ENCODE data around the gene NOTCH4.
"Not testable (repeated sequence)": the region's sequence is repeated elsewhere in the genome, so short reads cannot be mapped to it uniquely, and the experiment has no call there.

The NOTCH4 gene

GRCh38 chr6:32200711-32201475 is 23.0 kb downstream of the NOTCH4 start:
- H3K36me3 ChIP-seq (ENCODE audit: insufficient read depth, low read depth, low read length) = no peaks in the 10 kb centered on the region
- no peaks in the 10 kb centered on the region for H3K9me3 ChIP-seq (ENCODE audit: insufficient read depth, low read depth, low read length)
- peaks cover 5% of the 10 kb centered on the region; the same call in 1 of the 2 replicates for H3K4me1 ChIP-seq (ENCODE audit: insufficient read depth, low read length)
- no peak overlapping the region for H3K4me3 ChIP-seq (ENCODE audit: low read length)
- H3K27me3 ChIP-seq (ENCODE audit: insufficient read depth, low read length) = peaks cover 7% of the 10 kb centered on the region; the same call in 1 of the 2 replicates
- H3K27ac ChIP-seq (ENCODE audit: low read length) = no peak overlapping the region
- no peak overlapping the region for H3K9ac ChIP-seq (ENCODE audit: low read depth, low read length)

- no peaks in the 10 kb centered on the region for H3K36me3 ChIP-seq (ENCODE audit: insufficient read depth, low read depth, low read length)
- H3K27me3 ChIP-seq (ENCODE audit: insufficient read depth, low read length) = no peaks in the 10 kb centered on the region
- H3K4me3 ChIP-seq (ENCODE audit: low read length) = no peak overlapping the region
- no peaks in the 10 kb centered on the region for H3K9me3 ChIP-seq (ENCODE audit: insufficient read depth, low read depth, low read length)
- H3K27ac ChIP-seq (ENCODE audit: low read length) = no peak overlapping the region
- H3K9ac ChIP-seq (ENCODE audit: low read depth, low read length) = no peak overlapping the region
- peaks cover 12% of the 10 kb centered on the region; the same call in 1 of the 2 replicates for H3K4me1 ChIP-seq (ENCODE audit: insufficient read depth, low read length)
Observed at GRCh38 chr6:32198866-32199265, 25.0 kb downstream of the NOTCH4 start.

GRCh38 chr6:32198345-32198696 is 25.5 kb downstream of the NOTCH4 start:
- Histone ChIP-seq H3K9ac (ENCODE audit: low read depth, low read length) (no peak overlapping the region), H3K4me3 (ENCODE audit: low read length) (no peak overlapping the region), H3K27me3 (ENCODE audit: insufficient read depth, low read length) (no peaks in the 10 kb centered on the region), H3K27ac (ENCODE audit: low read length) (no peak overlapping the region), H3K9me3 (ENCODE audit: insufficient read depth, low read depth, low read length) (no peaks in the 10 kb centered on the region), H3K36me3 (ENCODE audit: insufficient read depth, low read depth, low read length) (no peaks in the 10 kb centered on the region), H3K4me1 (ENCODE audit: insufficient read depth, low read length) (peaks cover 12% of the 10 kb centered on the region; the same call in 1 of the 2 replicates)

- peak overlapping the region; percentile 100 for H3K9ac ChIP-seq (ENCODE audit: low read depth, low read length)
- no peaks in the 10 kb centered on the region for H3K9me3 ChIP-seq (ENCODE audit: insufficient read depth, low read depth, low read length)
- H3K27me3 ChIP-seq (ENCODE audit: insufficient read depth, low read length) = no peaks in the 10 kb centered on the region
- peak overlapping the region; percentile 99 for H3K4me3 ChIP-seq (ENCODE audit: low read length)
- peak overlapping the region; percentile 100 for H3K27ac ChIP-seq (ENCODE audit: low read length)
- H3K36me3 ChIP-seq (ENCODE audit: insufficient read depth, low read depth, low read length) = no peaks in the 10 kb centered on the region
- peaks cover 17% of the 10 kb centered on the region; the same call in 1 of the 2 replicates for H3K4me1 ChIP-seq (ENCODE audit: insufficient read depth, low read length)
Observed at GRCh38 chr6:32196682-32197616, 26.9 kb downstream of the NOTCH4 start.

GRCh38 chr6:32195902-32196681 is 27.8 kb downstream of the NOTCH4 start:
- Histone ChIP-seq H3K36me3 (ENCODE audit: insufficient read depth, low read depth, low read length) (no peaks in the 10 kb centered on the region), H3K9me3 (ENCODE audit: insufficient read depth, low read depth, low read length) (no peaks in the 10 kb centered on the region), H3K27ac (ENCODE audit: low read length) (peak overlapping the region; percentile 100), H3K27me3 (ENCODE audit: insufficient read depth, low read length) (no peaks in the 10 kb centered on the region), H3K4me1 (ENCODE audit: insufficient read depth, low read length) (peaks cover 20% of the 10 kb centered on the region; the same call in 1 of the 2 replicates), H3K4me3 (ENCODE audit: low read length) (peak overlapping the region; percentile 99), H3K9ac (ENCODE audit: low read depth, low read length) (peak overlapping the region; percentile 100)

GRCh38 chr6:32195652-32195901 is 28.3 kb downstream of the NOTCH4 start:
- peak overlapping the region; percentile 99; the same call in 1 of the 2 replicates for H3K4me3 ChIP-seq (ENCODE audit: low read length)
- peak overlapping the region; percentile 100; the same call in 1 of the 2 replicates for H3K9ac ChIP-seq (ENCODE audit: low read depth, low read length)
- H3K27ac ChIP-seq (ENCODE audit: low read length) = no peak overlapping the region
- no peaks in the 10 kb centered on the region for H3K36me3 ChIP-seq (ENCODE audit: insufficient read depth, low read depth, low read length)
- H3K4me1 ChIP-seq (ENCODE audit: insufficient read depth, low read length) = peaks cover 24% of the 10 kb centered on the region; the same call in 1 of the 2 replicates
- H3K27me3 ChIP-seq (ENCODE audit: insufficient read depth, low read length) = no peaks in the 10 kb centered on the region
- H3K9me3 ChIP-seq (ENCODE audit: insufficient read depth, low read depth, low read length) = no peaks in the 10 kb centered on the region

- Histone ChIP-seq H3K9me3 (ENCODE audit: insufficient read depth, low read depth, low read length) (no peaks in the 10 kb centered on the region), H3K36me3 (ENCODE audit: insufficient read depth, low read depth, low read length) (no peaks in the 10 kb centered on the region), H3K27me3 (ENCODE audit: insufficient read depth, low read length) (no peaks in the 10 kb centered on the region), H3K27ac (ENCODE audit: low read length) (peak overlapping the region; percentile 95), H3K9ac (ENCODE audit: low read depth, low read length) (peak overlapping the region; percentile 96; the same call in 1 of the 2 replicates), H3K4me3 (ENCODE audit: low read length) (peak overlapping the region; percentile 83), H3K4me1 (ENCODE audit: insufficient read depth, low read length) (peaks cover 24% of the 10 kb centered on the region; the same call in 1 of the 2 replicates)
Observed at GRCh38 chr6:32194825-32195651, 28.8 kb downstream of the NOTCH4 start.

- no peaks in the 10 kb centered on the region for H3K9me3 ChIP-seq (ENCODE audit: insufficient read depth, low read depth, low read length)
- H3K4me3 ChIP-seq (ENCODE audit: low read length) = peak overlapping the region; percentile 83; the same call in 1 of the 2 replicates
- H3K27me3 ChIP-seq (ENCODE audit: insufficient read depth, low read length) = no peaks in the 10 kb centered on the region
- H3K36me3 ChIP-seq (ENCODE audit: insufficient read depth, low read depth, low read length) = no peaks in the 10 kb centered on the region
- peak overlapping the region; percentile 96; the same call in 1 of the 2 replicates for H3K9ac ChIP-seq (ENCODE audit: low read depth, low read length)
- peaks cover 24% of the 10 kb centered on the region; the same call in 1 of the 2 replicates for H3K4me1 ChIP-seq (ENCODE audit: insufficient read depth, low read length)
- H3K27ac ChIP-seq (ENCODE audit: low read length) = no peak overlapping the region
Observed at GRCh38 chr6:32194388-32194787, 29.5 kb downstream of the NOTCH4 start.

GRCh38 chr6:32193096-32193495 is 30.8 kb downstream of the NOTCH4 start:
- H3K9me3 ChIP-seq (ENCODE audit: insufficient read depth, low read depth, low read length); H3K27me3 ChIP-seq (ENCODE audit: insufficient read depth, low read length); H3K36me3 ChIP-seq (ENCODE audit: insufficient read depth, low read depth, low read length); H3K27ac ChIP-seq (ENCODE audit: low read length): not testable (repeated sequence)
- Histone ChIP-seq H3K9ac (ENCODE audit: low read depth, low read length) (peak overlapping the region; percentile 29; the same call in 1 of the 2 replicates), H3K4me3 (ENCODE audit: low read length) (peak overlapping the region; percentile 10; the same call in 1 of the 2 replicates), H3K4me1 (ENCODE audit: insufficient read depth, low read length) (peaks cover 28% of the 10 kb centered on the region; the same call in 1 of the 2 replicates)

GRCh38 chr6:32192608-32193039 is 31.2 kb downstream of the NOTCH4 start, which contains the start of gene GPSM3:
Gene GPSM3 (minus strand): TSS chr6:32192643. CDS start chr6:32192513, 130 bp downstream.
- H3K9me3 ChIP-seq (ENCODE audit: insufficient read depth, low read depth, low read length) = no peaks in the 10 kb centered on the region
- H3K4me3 ChIP-seq (ENCODE audit: low read length) = peak within 1 kb of the TSS; percentile 10; the same call in 1 of the 2 replicates
- H3K4me1 ChIP-seq (ENCODE audit: insufficient read depth, low read length) = peaks cover 28% of the 10 kb centered on the region; the same call in 1 of the 2 replicates
- H3K9ac ChIP-seq (ENCODE audit: low read depth, low read length) = peak within 1 kb of the TSS; percentile 29; the same call in 1 of the 2 replicates
- peaks cover 4% of the 10 kb centered on the region for H3K36me3 ChIP-seq (ENCODE audit: insufficient read depth, low read depth, low read length)
- no peak within 1 kb of the TSS for H3K27ac ChIP-seq (ENCODE audit: low read length)
- no peaks in the 10 kb centered on the region for H3K27me3 ChIP-seq (ENCODE audit: insufficient read depth, low read length)
